ENCODE measurements around the gene PER1. TPM values are rescaled to one million over a fixed set of nuclear protein-coding genes. Genes with fewer than 3 reads are reported as not detected.

PER1 gene
- total RNA-seq, 4 donors from 2014 or later: 105 to 263 (median 164) TPM

DNA sequence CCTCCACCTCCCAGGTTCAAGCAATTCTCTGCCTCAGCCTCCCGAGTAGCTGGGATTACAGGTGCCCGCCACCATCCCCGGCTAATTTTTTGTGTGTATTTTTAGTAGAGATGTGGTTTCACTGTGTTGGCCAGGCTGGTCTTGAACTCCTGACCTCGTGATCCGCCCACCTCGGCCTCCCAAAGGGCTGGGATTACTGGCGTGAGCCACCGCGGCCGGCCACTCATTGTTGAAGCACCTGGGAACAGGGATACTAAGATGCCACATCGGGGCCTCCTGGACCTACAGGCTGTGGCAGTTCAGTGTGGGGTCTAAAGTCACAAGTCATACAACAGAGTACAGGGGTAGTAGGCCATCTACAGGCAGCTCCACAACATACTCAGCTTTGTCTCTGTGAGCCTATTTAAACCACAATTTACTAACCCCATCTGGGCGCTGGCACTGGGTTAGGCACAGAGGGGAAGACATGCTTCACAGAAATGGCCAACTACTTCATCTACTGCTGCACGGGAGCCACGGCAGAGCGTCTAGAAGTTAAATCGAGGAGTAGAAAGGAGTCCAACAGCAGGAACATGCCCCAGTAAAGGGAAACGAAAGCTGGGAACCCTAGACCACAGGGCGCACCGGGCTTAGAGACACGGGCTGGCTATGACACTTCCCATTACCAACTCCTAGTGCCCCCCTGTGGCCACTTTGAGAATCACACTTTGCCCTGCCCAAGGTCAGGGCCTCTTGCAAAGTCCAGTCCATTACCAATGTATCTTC lies 6.2 kb upstream of the PER1 start:
- peaks cover 0 to 19% of the 10 kb centered on the region in 2 donors for H3K36me3 ChIP-seq
- ATAC-seq: peak; percentile 2 to 18
- peaks cover 31 to 39% of the 10 kb centered on the region in 2 donors for H3K4me1 ChIP-seq
- in situ Hi-C loops (cut with MboI; ENCODE audit: low sequenced_read_pairs in 4 of 4) (no loop called here), intact Hi-C loops (cut with DNase I; ENCODE audit: low total_unique reads) (loop anchor here (1.0 to 10.0 kb wide), 4 partner anchors 19 to 584 kb away; partner anchors contain the start of gene CD68)
- no peaks in the 10 kb centered on the region for H3K9me3 ChIP-seq
- peak overlapping the region; percentile 98 to 100 (median 99) for H3K27ac ChIP-seq
- DNase-seq: peak; percentile 80 to 96
- peak overlapping the region in 3 of 4 donors; percentile 14 to 23 (median 20) for H3K4me3 ChIP-seq
- H3K27me3 ChIP-seq: no peaks in the 10 kb centered on the region
- TF ChIP-seq POLR2A (IDR thresholded peaks at IDR 0.05): peak; percentile 23
- TF ChIP-seq, protein P1, sequence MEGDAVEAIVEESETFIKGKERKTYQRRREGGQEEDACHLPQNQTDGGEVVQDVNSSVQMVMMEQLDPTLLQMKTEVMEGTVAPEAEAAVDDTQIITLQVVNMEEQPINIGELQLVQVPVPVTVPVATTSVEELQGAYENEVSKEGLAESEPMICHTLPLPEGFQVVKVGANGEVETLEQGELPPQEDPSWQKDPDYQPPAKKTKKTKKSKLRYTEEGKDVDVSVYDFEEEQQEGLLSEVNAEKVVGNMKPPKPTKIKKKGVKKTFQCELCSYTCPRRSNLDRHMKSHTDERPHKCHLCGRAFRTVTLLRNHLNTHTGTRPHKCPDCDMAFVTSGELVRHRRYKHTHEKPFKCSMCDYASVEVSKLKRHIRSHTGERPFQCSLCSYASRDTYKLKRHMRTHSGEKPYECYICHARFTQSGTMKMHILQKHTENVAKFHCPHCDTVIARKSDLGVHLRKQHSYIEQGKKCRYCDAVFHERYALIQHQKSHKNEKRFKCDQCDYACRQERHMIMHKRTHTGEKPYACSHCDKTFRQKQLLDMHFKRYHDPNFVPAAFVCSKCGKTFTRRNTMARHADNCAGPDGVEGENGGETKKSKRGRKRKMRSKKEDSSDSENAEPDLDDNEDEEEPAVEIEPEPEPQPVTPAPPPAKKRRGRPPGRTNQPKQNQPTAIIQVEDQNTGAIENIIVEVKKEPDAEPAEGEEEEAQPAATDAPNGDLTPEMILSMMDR (IDR thresholded peaks at IDR 0.05 in 4 of 5, conservative IDR thresholded peaks at IDR 0.05 in 1 of 5): peak; percentile 90 to 96 (median 94)

DNA sequence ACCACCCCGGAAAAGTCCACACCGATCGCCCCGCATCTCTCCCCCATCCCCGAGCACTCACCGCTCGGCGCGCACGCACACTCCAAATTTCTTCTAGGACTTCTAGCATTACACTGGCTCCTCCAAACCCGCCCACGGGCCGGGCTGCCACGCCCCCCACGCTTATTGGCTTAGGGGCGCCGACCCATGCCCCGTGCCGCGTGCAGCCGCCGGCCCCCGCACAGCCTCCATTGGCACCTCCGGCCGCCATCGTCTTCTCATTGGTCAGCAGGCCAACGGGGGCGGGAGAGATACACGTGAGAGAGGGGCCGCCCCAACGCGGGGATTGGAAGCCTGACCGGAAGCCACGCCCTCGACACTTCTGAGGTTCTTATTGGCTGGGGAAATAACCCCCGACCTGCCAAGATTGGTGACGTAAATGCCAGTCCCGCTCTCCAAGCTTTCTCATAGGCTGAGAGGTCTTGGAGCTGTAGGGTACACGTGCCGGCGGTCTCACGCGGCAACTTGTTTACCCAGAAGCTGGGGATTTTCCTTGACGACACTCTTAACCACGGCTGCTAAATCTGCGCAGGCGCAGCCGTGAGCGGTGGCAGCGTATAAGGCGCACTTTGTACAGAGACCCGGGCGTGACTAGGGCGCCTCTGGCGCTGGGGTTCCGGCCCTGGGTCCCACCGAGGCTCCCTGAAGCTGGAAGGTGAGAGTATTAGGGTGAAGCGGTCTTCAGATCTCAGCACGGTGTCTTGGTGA lies 4.2 kb upstream of the PER1 start:
- ATAC-seq (peak; percentile 53 to 63), DNase-seq (peak; percentile 100)
- peak overlapping the region; percentile 99 to 100 (median 100) for H3K27ac ChIP-seq
- peaks cover 0 to 32% of the 10 kb centered on the region in 2 donors for H3K36me3 ChIP-seq
- H3K4me3 ChIP-seq: peak overlapping the region; percentile 96 to 97 (median 96)
- H3K27me3 ChIP-seq: no peaks in the 10 kb centered on the region
- intact Hi-C loops (cut with DNase I; ENCODE audit: low total_unique reads): loop anchor here (10.0 kb wide), 1 partner anchor 582 kb away; the partner anchor contains the start of gene CD68
- in situ Hi-C loops (cut with MboI; ENCODE audit: low sequenced_read_pairs in 4 of 4): no loop called here
- TF ChIP-seq, protein P1 (IDR thresholded peaks at IDR 0.05 in 4 of 5, conservative IDR thresholded peaks at IDR 0.05 in 1 of 5): peak in 2 of 5 experiments; percentile 11 to 25
- peak; percentile 100 for TF ChIP-seq POLR2A (IDR thresholded peaks at IDR 0.05)
- peaks cover 34 to 39% of the 10 kb centered on the region in 2 donors for H3K4me1 ChIP-seq
- H3K9me3 ChIP-seq: no peaks in the 10 kb centered on the region

DNA sequence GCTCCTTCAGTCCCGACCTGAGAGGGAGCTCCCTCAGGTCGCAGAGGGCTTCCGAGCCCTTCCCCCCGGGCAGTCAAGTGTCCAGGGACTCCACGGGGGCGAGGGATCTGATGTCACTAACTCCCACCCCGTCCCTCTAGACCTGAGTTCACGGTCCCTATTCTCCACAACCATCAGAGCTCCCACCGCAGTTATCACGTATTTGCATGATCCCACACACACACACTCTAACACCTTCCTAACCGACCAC lies 3.7 kb upstream of the PER1 start:
- Histone ChIP-seq H3K4me1 (peaks cover 29 to 35% of the 10 kb centered on the region in 2 donors), H3K27me3 (no peaks in the 10 kb centered on the region), H3K27ac (peak overlapping the region; percentile 98 to 100 (median 100)), H3K9me3 (no peaks in the 10 kb centered on the region), H3K36me3 (peaks cover 0 to 27% of the 10 kb centered on the region in 2 donors), H3K4me3 (peak overlapping the region; percentile 96 to 97 (median 96))
- ATAC-seq (no peak), DNase-seq (no peak)
- TF ChIP-seq, protein P1 (IDR thresholded peaks at IDR 0.05 in 4 of 5, conservative IDR thresholded peaks at IDR 0.05 in 1 of 5): no peak
- TF ChIP-seq POLR2A (IDR thresholded peaks at IDR 0.05): no peak
- in situ Hi-C loops (cut with MboI; ENCODE audit: low sequenced_read_pairs in 4 of 4) (no loop called here), intact Hi-C loops (cut with DNase I; ENCODE audit: low total_unique reads) (loop anchor here (2.0 to 10.0 kb wide), 2 partner anchors 581 to 673 kb away; partner anchors contain the start of gene CD68)

DNA sequence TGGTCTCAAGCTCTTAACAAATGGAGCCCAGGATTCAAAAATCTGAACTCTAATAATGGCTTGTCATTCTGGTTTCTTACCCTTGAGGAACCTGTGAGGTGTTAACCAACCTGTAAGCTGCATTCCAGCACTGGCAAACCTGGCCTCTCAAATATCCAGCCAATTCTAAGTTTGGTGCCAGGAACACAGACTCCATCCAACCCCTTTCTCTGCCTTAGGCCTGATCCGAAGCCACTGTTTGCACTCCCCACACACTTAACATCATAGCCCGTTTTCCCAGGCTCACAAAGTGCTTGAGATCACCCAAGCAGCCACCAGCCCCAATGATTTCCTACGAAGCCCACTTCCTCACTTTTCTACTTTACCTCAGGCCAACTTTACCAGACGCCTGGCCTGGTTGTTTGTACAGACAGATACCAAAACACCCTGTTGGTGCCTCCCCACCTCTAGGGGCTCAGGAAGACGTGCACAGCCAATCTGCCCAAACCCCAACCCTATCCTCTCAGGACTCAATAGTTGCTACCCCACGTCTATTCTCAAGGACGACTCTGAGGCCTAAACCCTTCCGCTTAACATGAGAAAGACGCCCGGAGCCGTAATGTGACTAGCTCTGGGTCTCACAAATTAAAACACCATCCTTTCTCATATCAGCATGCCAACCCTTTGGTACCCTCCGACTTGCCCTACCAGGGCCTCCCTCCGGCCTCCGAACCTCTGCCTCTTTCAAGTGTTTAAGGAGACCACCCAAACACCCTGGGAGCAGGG lies 3.2 kb upstream of the PER1 start:
- peak in 1 of 2 donors; percentile 74 for DNase-seq
- in situ Hi-C loops (cut with MboI; ENCODE audit: low sequenced_read_pairs in 4 of 4) (no loop called here), intact Hi-C loops (cut with DNase I; ENCODE audit: low total_unique reads) (loop anchor here (2.0 to 10.0 kb wide), 2 partner anchors 581 to 673 kb away; partner anchors contain the start of gene CD68)
- Histone ChIP-seq H3K4me1 (peaks cover 30 to 35% of the 10 kb centered on the region in 2 donors), H3K36me3 (peaks cover 0 to 27% of the 10 kb centered on the region in 2 donors), H3K27me3 (no peaks in the 10 kb centered on the region), H3K9me3 (no peaks in the 10 kb centered on the region), H3K27ac (peak overlapping the region; percentile 98 to 100 (median 100)), H3K4me3 (peak overlapping the region; percentile 96 to 97 (median 96))
- ATAC-seq: no peak
- no peak for TF ChIP-seq POLR2A (IDR thresholded peaks at IDR 0.05)
- TF ChIP-seq, protein P1 (IDR thresholded peaks at IDR 0.05 in 4 of 5, conservative IDR thresholded peaks at IDR 0.05 in 1 of 5): no peak

Measured in gastrocnemius medialis (tissue), 4 donors.